ENCODE results near the gene MARCKS.

Gene MARCKS

DNA sequence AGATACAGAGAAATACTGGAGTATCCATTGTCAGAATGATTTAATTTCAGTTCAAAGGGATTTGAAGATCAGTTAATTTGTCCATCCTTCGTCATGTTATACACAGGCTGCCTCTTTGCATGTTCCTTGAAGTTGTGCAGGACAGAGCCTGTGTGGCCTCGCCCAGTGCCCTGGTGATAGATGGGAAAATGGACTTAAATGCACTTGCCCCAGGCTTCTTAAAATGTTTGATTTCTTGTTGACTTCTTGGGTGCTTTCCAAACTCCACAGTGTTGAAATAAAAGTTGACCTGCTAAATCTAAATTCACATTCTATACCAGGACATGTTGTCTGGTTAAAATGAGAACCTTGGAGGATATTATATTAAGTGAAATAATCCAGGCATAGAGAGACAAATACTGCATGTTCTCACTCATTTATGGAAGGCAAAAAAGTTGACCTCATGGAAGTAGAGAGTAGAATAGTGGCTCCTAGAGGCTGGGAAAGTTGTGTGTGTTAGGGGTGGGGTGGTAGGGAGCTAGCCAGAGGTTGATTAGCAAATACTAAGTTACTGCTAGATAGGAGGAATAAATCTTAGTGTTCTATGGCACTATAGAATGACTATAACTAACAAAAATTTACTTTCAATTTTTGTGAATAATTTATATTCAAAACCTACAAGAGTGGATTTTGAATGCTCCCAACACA is 25.3 kb downstream of the MARCKS start:
- Histone ChIP-seq H3K27me3 (ENCODE audit: low read depth, low read length) (no peaks in the 10 kb centered on the region), H3K27ac (ENCODE audit: low read length) (no peak overlapping the region), H3K9ac (ENCODE audit: low read length) (no peak overlapping the region), H4K20me1 (ENCODE audit: insufficient read depth, low read length) (no peaks in the 10 kb centered on the region), H3K36me3 (replicated peaks; ENCODE audit: low read depth, low read length) (no peaks in the 10 kb centered on the region), H3K4me1 (ENCODE audit: low read length) (peaks cover 5% of the 10 kb centered on the region), H3K79me2 (ENCODE audit: low read length) (no peaks in the 10 kb centered on the region), H3K9me3 (ENCODE audit: insufficient read depth, low read length) (no peaks in the 10 kb centered on the region), H3K4me3 (ENCODE audit: low read length) (no peak overlapping the region), H3K4me2 (ENCODE audit: low read length) (no peak overlapping the region), H2AFZ (ENCODE audit: low read depth, low read length) (no peak overlapping the region)
- TF ChIP-seq EZH2phosphoT487 (IDR thresholded peaks at IDR 0.05; ENCODE audit: low read depth): no peak
- TF ChIP-seq, protein P1, sequence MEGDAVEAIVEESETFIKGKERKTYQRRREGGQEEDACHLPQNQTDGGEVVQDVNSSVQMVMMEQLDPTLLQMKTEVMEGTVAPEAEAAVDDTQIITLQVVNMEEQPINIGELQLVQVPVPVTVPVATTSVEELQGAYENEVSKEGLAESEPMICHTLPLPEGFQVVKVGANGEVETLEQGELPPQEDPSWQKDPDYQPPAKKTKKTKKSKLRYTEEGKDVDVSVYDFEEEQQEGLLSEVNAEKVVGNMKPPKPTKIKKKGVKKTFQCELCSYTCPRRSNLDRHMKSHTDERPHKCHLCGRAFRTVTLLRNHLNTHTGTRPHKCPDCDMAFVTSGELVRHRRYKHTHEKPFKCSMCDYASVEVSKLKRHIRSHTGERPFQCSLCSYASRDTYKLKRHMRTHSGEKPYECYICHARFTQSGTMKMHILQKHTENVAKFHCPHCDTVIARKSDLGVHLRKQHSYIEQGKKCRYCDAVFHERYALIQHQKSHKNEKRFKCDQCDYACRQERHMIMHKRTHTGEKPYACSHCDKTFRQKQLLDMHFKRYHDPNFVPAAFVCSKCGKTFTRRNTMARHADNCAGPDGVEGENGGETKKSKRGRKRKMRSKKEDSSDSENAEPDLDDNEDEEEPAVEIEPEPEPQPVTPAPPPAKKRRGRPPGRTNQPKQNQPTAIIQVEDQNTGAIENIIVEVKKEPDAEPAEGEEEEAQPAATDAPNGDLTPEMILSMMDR (IDR thresholded peaks at IDR 0.05; ENCODE audit: low read depth, low read length): no peak

DNA sequence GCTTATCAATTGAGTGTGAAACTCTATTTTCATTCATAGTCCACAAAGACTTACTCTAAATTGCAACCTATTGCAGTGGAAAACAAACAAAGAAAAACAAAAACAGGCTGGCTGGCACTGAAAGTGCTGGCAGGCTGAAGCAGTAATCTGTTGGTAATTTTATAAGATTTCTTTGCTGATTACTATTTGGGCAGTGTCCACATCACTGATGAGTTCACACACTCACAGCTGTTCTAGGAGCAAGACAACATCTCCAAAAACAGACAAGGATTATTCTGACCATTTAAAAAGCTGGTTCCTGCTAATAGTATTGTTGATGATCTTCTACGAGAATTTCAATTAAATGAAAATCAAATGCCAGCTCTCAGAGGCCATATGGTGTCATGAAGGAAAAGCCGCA is 26.9 kb downstream of the MARCKS start:
- no peak for TF ChIP-seq EZH2phosphoT487 (IDR thresholded peaks at IDR 0.05; ENCODE audit: low read depth)
- TF ChIP-seq, protein P1 (IDR thresholded peaks at IDR 0.05; ENCODE audit: low read depth, low read length): no peak
- no peaks in the 10 kb centered on the region for H3K79me2 ChIP-seq (ENCODE audit: low read length)
- no peaks in the 10 kb centered on the region for H4K20me1 ChIP-seq (ENCODE audit: insufficient read depth, low read length)
- no peak overlapping the region for H2AFZ ChIP-seq (ENCODE audit: low read depth, low read length)
- no peak overlapping the region for H3K4me2 ChIP-seq (ENCODE audit: low read length)
- H3K4me3 ChIP-seq (ENCODE audit: low read length): no peak overlapping the region
- H3K36me3 ChIP-seq (replicated peaks; ENCODE audit: low read depth, low read length): no peaks in the 10 kb centered on the region
- H3K27me3 ChIP-seq (ENCODE audit: low read depth, low read length): no peaks in the 10 kb centered on the region
- H3K27ac ChIP-seq (ENCODE audit: low read length): no peak overlapping the region
- peaks cover 4% of the 10 kb centered on the region for H3K4me1 ChIP-seq (ENCODE audit: low read length)
- H3K9me3 ChIP-seq (ENCODE audit: insufficient read depth, low read length): no peaks in the 10 kb centered on the region
- no peak overlapping the region for H3K9ac ChIP-seq (ENCODE audit: low read length)

DNA sequence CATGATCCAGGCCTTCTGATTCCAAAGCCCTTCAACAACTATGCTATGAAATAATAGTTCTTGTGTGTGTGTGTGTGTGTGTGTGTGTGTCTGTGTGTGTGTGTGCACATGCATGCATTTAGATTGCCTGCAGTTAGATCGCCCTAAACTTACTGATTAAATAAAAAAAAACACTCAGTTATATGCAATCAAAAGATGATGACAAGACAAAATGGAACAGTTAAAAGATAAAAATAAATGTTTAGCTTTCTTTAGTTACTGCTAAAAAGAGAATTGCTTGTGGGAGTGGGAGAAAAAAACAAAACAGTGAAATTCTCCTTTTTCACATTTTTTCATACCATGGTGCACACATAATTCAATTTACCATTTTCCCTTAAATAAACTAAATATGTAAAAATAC is 29.4 kb downstream of the MARCKS start:
- H3K9ac ChIP-seq (ENCODE audit: low read length): no peak overlapping the region
- no peak overlapping the region for H2AFZ ChIP-seq (ENCODE audit: low read depth, low read length)
- H3K27ac ChIP-seq (ENCODE audit: low read length): no peak overlapping the region
- no peaks in the 10 kb centered on the region for H3K4me1 ChIP-seq (ENCODE audit: low read length)
- no peaks in the 10 kb centered on the region for H4K20me1 ChIP-seq (ENCODE audit: insufficient read depth, low read length)
- no peaks in the 10 kb centered on the region for H3K9me3 ChIP-seq (ENCODE audit: insufficient read depth, low read length)
- H3K79me2 ChIP-seq (ENCODE audit: low read length): no peaks in the 10 kb centered on the region
- H3K27me3 ChIP-seq (ENCODE audit: low read depth, low read length): no peaks in the 10 kb centered on the region
- no peak for TF ChIP-seq EZH2phosphoT487 (IDR thresholded peaks at IDR 0.05; ENCODE audit: low read depth)
- TF ChIP-seq, protein P1 (IDR thresholded peaks at IDR 0.05; ENCODE audit: low read depth, low read length): no peak
- H3K4me2 ChIP-seq (ENCODE audit: low read length): no peak overlapping the region
- no peak overlapping the region for H3K4me3 ChIP-seq (ENCODE audit: low read length)
- H3K36me3 ChIP-seq (replicated peaks; ENCODE audit: low read depth, low read length): no peaks in the 10 kb centered on the region

DNA sequence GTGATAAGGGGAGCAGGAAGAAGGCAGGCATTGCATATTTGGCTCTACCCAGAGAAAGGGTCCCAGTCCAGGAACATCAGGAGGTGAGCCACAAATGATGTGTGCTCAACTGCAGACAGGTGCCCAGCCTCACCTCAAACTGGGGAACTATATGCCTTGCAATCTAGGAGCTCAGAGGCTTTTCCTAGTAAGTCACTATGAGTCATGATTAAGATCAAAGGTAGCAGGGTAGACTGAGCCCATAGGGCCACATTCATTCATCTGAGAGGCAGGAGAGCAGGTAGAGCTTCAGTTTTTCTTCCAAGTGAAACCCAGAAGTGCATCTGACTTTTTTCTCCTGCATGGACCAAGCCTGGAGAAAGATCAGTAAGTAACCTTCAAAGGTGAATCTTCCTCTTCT is 31.3 kb downstream of the MARCKS start:
- H3K79me2 ChIP-seq (ENCODE audit: low read length): no peaks in the 10 kb centered on the region
- no peak overlapping the region for H3K27ac ChIP-seq (ENCODE audit: low read length)
- H3K4me3 ChIP-seq (ENCODE audit: low read length): no peak overlapping the region
- no peaks in the 10 kb centered on the region for H3K36me3 ChIP-seq (replicated peaks; ENCODE audit: low read depth, low read length)
- H3K9ac ChIP-seq (ENCODE audit: low read length): no peak overlapping the region
- no peaks in the 10 kb centered on the region for H3K27me3 ChIP-seq (ENCODE audit: low read depth, low read length)
- no peaks in the 10 kb centered on the region for H4K20me1 ChIP-seq (ENCODE audit: insufficient read depth, low read length)
- no peak overlapping the region for H3K4me2 ChIP-seq (ENCODE audit: low read length)
- H3K9me3 ChIP-seq (ENCODE audit: insufficient read depth, low read length): no peaks in the 10 kb centered on the region
- no peak overlapping the region for H2AFZ ChIP-seq (ENCODE audit: low read depth, low read length)
- no peaks in the 10 kb centered on the region for H3K4me1 ChIP-seq (ENCODE audit: low read length)
- TF ChIP-seq, protein P1 (IDR thresholded peaks at IDR 0.05; ENCODE audit: low read depth, low read length): no peak
- no peak for TF ChIP-seq EZH2phosphoT487 (IDR thresholded peaks at IDR 0.05; ENCODE audit: low read depth)

Measured in OCI-LY3 (cell line).